ENCODE data around the gene ZNF697.
"Not testable (repeated sequence)": the region's sequence is repeated elsewhere in the genome, so short reads cannot be mapped to it uniquely, and the experiment has no call there.

Gene ZNF697

DNA sequence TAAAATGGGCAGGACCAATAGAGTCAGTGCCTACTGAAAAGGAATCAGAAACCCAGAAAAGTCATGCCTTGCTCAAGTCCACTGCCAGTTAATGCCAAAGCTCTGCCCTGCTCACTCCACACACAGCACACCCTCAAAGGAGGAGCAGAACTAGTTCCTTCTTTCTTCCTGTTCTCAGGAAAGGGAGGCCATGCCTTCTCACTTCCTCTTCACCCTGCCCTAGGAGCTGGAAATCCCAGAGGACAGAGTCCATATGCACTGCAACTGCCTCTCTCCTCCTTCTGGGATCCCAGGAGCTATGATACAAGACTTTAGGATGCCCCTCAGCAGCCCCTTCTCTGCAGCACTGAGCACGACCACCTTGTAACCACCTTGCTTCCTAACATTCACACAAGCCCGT lies 62.3 kb downstream of the ZNF697 start:
- not testable (repeated sequence) for H3K27ac ChIP-seq (ENCODE audit: low read depth, low read length); H3K4me3 ChIP-seq (ENCODE audit: low read length); H3K9ac ChIP-seq (ENCODE audit: low read length); H3K27me3 ChIP-seq (ENCODE audit: control insufficient read depth, insufficient read depth, low read length); H3K4me1 ChIP-seq (ENCODE audit: control insufficient read depth, insufficient read depth, low read length); H3K36me3 ChIP-seq (ENCODE audit: control insufficient read depth, insufficient read depth, low read length)

DNA sequence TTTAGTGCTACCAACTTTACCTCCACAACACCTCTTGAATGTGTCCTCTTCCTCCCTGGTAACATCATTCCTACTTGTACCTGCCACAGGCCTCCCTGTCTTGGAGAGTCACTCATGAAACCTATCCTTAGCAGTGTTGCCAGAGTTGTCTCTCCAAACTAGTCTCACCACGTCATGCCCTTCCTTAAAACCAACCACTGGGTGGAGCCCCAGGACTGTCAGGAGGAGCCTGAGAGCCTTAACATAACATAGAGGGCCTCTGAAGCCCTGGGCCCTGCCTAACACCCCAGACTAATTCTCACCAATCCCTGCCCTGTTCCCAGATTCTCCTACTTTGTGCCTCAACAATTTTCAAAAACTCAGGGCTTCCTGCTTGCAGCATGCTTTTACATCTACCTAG lies 65.3 kb downstream of the ZNF697 start:
- H3K9ac ChIP-seq (ENCODE audit: low read length), result no peak overlapping the region

GRCh38 chr1:119581076-119581475 lies 67.0 kb downstream of the ZNF697 start:
- H3K27ac ChIP-seq (ENCODE audit: low read depth, low read length); H3K4me1 ChIP-seq (ENCODE audit: control insufficient read depth, insufficient read depth, low read length); H3K4me3 ChIP-seq (ENCODE audit: low read length); H3K9ac ChIP-seq (ENCODE audit: low read length); H3K27me3 ChIP-seq (ENCODE audit: control insufficient read depth, insufficient read depth, low read length); H3K36me3 ChIP-seq (ENCODE audit: control insufficient read depth, insufficient read depth, low read length): not testable (repeated sequence)

More for the DNA sequence above, 65.3 kb downstream of the ZNF697 start:
- no peaks in the 10 kb centered on the region for H3K36me3 ChIP-seq (ENCODE audit: control insufficient read depth, insufficient read depth, low read length)
- H3K27me3 ChIP-seq (ENCODE audit: control insufficient read depth, insufficient read depth, low read length), result no peaks in the 10 kb centered on the region
- no peaks in the 10 kb centered on the region for H3K4me1 ChIP-seq (ENCODE audit: control insufficient read depth, insufficient read depth, low read length)
- H3K27ac ChIP-seq (ENCODE audit: low read depth, low read length), result no peak overlapping the region
- H3K4me3 ChIP-seq (ENCODE audit: low read length), result no peak overlapping the region

GRCh38 chr1:119573886-119574285 lies 74.2 kb downstream of the ZNF697 start:
- H3K4me1 ChIP-seq (ENCODE audit: control insufficient read depth, insufficient read depth, low read length), result no peaks in the 10 kb centered on the region

DNA sequence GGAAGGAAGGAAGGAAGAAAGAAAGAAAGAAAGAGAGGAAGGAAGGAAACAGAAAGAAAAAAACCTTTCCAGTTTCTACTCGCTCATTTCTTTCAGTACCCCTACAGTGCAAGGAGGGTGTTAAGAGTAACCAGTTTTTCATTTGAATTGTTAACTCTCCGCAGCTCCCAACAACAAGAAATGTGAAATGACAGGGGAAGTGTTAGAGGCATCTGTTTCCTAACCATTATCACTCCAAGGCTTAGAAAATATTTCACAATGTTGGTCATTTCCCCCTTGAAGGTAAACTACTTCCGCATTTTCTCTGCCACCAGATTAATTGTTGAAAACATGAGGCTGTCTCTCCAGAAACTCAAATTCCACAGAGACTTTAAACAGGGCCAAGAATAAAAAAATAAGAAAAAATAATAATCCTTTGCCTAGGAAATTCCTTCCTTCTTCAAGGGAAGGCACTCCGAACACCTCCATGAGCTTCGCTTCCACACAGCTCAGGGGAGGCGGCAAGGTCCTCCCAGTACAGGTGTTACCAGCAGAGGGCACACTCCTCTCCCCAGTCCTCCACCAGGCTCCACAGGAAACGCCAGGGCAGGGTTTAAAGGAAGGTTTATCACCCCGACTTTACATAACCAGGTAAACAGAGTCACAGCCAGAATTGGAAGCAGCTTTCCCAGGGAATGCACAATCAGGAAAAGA lies 78.0 kb downstream of the ZNF697 start:
- H3K27ac ChIP-seq (ENCODE audit: low read depth, low read length); H3K4me1 ChIP-seq (ENCODE audit: control insufficient read depth, insufficient read depth, low read length); H3K36me3 ChIP-seq (ENCODE audit: control insufficient read depth, insufficient read depth, low read length); H3K27me3 ChIP-seq (ENCODE audit: control insufficient read depth, insufficient read depth, low read length); H3K4me3 ChIP-seq (ENCODE audit: low read length); H3K9ac ChIP-seq (ENCODE audit: low read length): not testable (repeated sequence)

More at GRCh38 chr1:119573886-119574285, 74.2 kb downstream of the ZNF697 start:
- Histone ChIP-seq H3K27ac (ENCODE audit: low read depth, low read length) (no peak overlapping the region), H3K9ac (ENCODE audit: low read length) (no peak overlapping the region), H3K27me3 (ENCODE audit: control insufficient read depth, insufficient read depth, low read length) (no peaks in the 10 kb centered on the region), H3K36me3 (ENCODE audit: control insufficient read depth, insufficient read depth, low read length) (no peaks in the 10 kb centered on the region), H3K4me3 (ENCODE audit: low read length) (no peak overlapping the region)

Data from rectal smooth muscle tissue (tissue), 1 donor.